GM18507 (cell line): Measurements from ENCODE around the gene SPAG9.
A peak's percentile ranks its signal among the peaks of the same experiment; 100 is the strongest.

Source experiments
- DNase-seq: peaks from one replicate; pipeline ENCODE4 v3.0.0; 2011; ENCODE audit warnings: low read depth; ENCODE audit not compliant: insufficient read length; ENCODE audit errors: extremely low spot score
- FAIRE-seq: peaks from 2 replicates; lab custom pipeline; 2011; peaks lifted over from hg19 to GRCh38; lab: Jason Lieb, UNC

SPAG9 gene

GRCh38 chr17:50928646-50929045, 192.0 kb downstream of the SPAG9 start:
- no peak for FAIRE-seq
- no peak for DNase-seq

GRCh38 chr17:50927287-50927686, 193.4 kb downstream of the SPAG9 start:
- FAIRE-seq: no peak
- DNase-seq: no peak

GRCh38 chr17:50926523-50926922, 194.1 kb downstream of the SPAG9 start:
- FAIRE-seq (no peak), DNase-seq (no peak)

GRCh38 chr17:50925296-50925891, 195.3 kb downstream of the SPAG9 start:
- DNase-seq (no peak), FAIRE-seq (no peak)

- FAIRE-seq (no peak), DNase-seq (no peak)
These were observed 195.9 kb downstream of the SPAG9 start for GRCh38 chr17:50924800-50925199.

- DNase-seq (no peak), FAIRE-seq (no peak)
These were observed 196.4 kb downstream of the SPAG9 start for GRCh38 chr17:50924300-50924699.

- no peak for DNase-seq
- FAIRE-seq: no peak
These were observed 197.1 kb downstream of the SPAG9 start for GRCh38 chr17:50923611-50924010.

GRCh38 chr17:50922721-50923405, 197.8 kb downstream of the SPAG9 start:
- FAIRE-seq: no peak
- no peak for DNase-seq

- DNase-seq (no peak), FAIRE-seq (no peak)
These were observed 198.6 kb downstream of the SPAG9 start for GRCh38 chr17:50922107-50922506.

GRCh38 chr17:50920891-50921586, 199.6 kb downstream of the SPAG9 start:
- DNase-seq: no peak
- no peak for FAIRE-seq

GRCh38 chr17:50920041-50920410, 200.6 kb downstream of the SPAG9 start:
- FAIRE-seq: no peak
- no peak for DNase-seq

GRCh38 chr17:50919321-50920040, 201.2 kb downstream of the SPAG9 start:
- FAIRE-seq (no peak), DNase-seq (peak; percentile 50)

GRCh38 chr17:50918933-50919296, 201.8 kb downstream of the SPAG9 start:
- DNase-seq: no peak
- FAIRE-seq: no peak

GRCh38 chr17:50918071-50918932, 202.4 kb downstream of the SPAG9 start:
- FAIRE-seq: no peak
- no peak for DNase-seq

GRCh38 chr17:50917418-50917743, 203.3 kb downstream of the SPAG9 start:
- no peak for FAIRE-seq
- no peak for DNase-seq

GRCh38 chr17:50916708-50917417, 203.8 kb downstream of the SPAG9 start:
- no peak for FAIRE-seq
- DNase-seq: no peak

- FAIRE-seq: no peak
These were observed 204.5 kb downstream of the SPAG9 start for GRCh38 chr17:50916026-50916707.

GRCh38 chr17:50914505-50915063, 206.1 kb downstream of the SPAG9 start:
- DNase-seq (no peak), FAIRE-seq (no peak)

More at GRCh38 chr17:50916026-50916707, 204.5 kb downstream of the SPAG9 start:
- DNase-seq: no peak
